Osteocyte (in vitro differentiated cells): ENCODE data around the gene SVEP1. TPM values are rescaled to one million over a fixed set of nuclear protein-coding genes. Genes with fewer than 3 reads are reported as not detected.

Experiments used
- DNase-seq: peaks from one replicate; pipeline ENCODE4 v3.0.0; 2021; ENCODE audit warnings: mixed read lengths; ENCODE audit not compliant: unreplicated experiment; ENCODE audit errors: extremely low spot score
- H3K27ac Mint-ChIP-seq: one replicate; pipeline ENCODE4 v1.8.0; 2021; ENCODE audit warnings: mild to moderate bottlenecking, mixed read lengths; ENCODE audit not compliant: unreplicated experiment
- H3K27me3 Mint-ChIP-seq: one replicate; pipeline ENCODE4 v1.8.0; 2021; ENCODE audit warnings: mixed read lengths; ENCODE audit not compliant: unreplicated experiment
- H3K36me3 Mint-ChIP-seq: one replicate; pipeline ENCODE4 v1.8.0; 2021; ENCODE audit warnings: mixed read lengths; ENCODE audit not compliant: unreplicated experiment
- H3K4me1 Mint-ChIP-seq: one replicate; pipeline ENCODE4 v1.8.0; 2021; ENCODE audit warnings: mixed read lengths; ENCODE audit not compliant: unreplicated experiment
- H3K4me3 Mint-ChIP-seq: one replicate; pipeline ENCODE4 v1.8.0; 2021; ENCODE audit warnings: mild to moderate bottlenecking, moderate library complexity, mixed read lengths; ENCODE audit not compliant: unreplicated experiment
- H3K9me3 Mint-ChIP-seq: one replicate; pipeline ENCODE4 v1.8.0; 2021; ENCODE audit warnings: mixed read lengths; ENCODE audit not compliant: unreplicated experiment
- total RNA-seq: library from RNA; stranded (reverse); gene quantifications from 2 replicates; pipeline ENCODE4 v1.2.1, GENCODE V29; 2021
- TF ChIP-seq, protein P1 (sequence below): fragments of 200-600 bp; sonication (generic); IDR thresholded peaks from 2 replicates; pipeline ENCODE4 v1.5.0; 2021; ENCODE audit warnings: antibody characterized with exemption, mild to moderate bottlenecking, moderate library complexity

Gene SVEP1
- total RNA-seq, 1 donor from 2014 or later: 3.1 TPM

DNA sequence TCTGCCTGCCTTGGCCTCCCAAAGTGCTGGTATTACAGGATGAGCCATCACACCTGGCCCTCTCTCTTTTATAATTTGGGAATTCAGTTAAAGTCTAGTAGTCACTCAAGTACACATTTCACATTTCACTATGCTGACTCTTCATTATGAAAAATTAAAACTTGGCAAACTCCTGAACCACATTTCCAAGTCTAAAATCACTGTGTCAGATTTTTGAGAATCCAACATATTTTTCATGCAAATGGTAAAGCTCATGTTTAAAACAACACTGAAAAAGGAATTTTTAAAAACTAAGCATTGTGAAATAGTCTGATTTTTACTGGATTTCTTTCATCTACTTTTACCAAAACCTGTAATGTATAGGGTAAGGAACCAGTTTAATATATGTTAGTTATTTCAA is 92.3 kb downstream of the SVEP1 start:
- TF ChIP-seq, protein P1, sequence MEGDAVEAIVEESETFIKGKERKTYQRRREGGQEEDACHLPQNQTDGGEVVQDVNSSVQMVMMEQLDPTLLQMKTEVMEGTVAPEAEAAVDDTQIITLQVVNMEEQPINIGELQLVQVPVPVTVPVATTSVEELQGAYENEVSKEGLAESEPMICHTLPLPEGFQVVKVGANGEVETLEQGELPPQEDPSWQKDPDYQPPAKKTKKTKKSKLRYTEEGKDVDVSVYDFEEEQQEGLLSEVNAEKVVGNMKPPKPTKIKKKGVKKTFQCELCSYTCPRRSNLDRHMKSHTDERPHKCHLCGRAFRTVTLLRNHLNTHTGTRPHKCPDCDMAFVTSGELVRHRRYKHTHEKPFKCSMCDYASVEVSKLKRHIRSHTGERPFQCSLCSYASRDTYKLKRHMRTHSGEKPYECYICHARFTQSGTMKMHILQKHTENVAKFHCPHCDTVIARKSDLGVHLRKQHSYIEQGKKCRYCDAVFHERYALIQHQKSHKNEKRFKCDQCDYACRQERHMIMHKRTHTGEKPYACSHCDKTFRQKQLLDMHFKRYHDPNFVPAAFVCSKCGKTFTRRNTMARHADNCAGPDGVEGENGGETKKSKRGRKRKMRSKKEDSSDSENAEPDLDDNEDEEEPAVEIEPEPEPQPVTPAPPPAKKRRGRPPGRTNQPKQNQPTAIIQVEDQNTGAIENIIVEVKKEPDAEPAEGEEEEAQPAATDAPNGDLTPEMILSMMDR: no peak

DNA sequence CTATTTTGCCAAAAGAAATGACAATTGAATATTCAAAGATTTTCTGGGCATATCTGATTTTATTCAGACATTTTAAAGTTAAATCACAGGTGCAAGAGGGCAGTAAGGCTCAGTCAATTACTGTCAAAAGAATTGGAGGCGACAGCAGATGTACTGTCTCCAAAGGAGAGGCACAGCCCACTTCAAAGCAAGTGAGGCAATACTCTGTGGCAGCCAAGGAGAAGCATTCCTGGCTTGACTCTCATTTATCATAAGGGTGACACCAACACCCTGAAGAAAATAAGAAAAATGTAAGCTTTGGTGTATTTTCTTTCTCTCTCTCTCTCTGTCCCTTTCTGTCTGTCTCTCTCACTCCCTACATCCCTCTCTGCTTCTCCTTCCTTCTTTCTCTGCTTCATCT is 93.3 kb downstream of the SVEP1 start:
- no peak for DNase-seq
- Mint-ChIP-seq H3K9me3 (peaks cover 7% of the 10 kb centered on the region), H3K27me3 (peaks cover 21% of the 10 kb centered on the region), H3K36me3 (no peaks in the 10 kb centered on the region), H3K27ac (no peak overlapping the region), H3K4me3 (no peak overlapping the region), H3K4me1 (no peaks in the 10 kb centered on the region)
- TF ChIP-seq, protein P1: no peak

More for the DNA sequence above, 92.3 kb downstream of the SVEP1 start:
- Mint-ChIP-seq H3K9me3 (peaks cover 7% of the 10 kb centered on the region), H3K36me3 (no peaks in the 10 kb centered on the region), H3K4me3 (no peak overlapping the region), H3K27ac (no peak overlapping the region), H3K4me1 (no peaks in the 10 kb centered on the region), H3K27me3 (peaks cover 25% of the 10 kb centered on the region)
- no peak for DNase-seq

DNA sequence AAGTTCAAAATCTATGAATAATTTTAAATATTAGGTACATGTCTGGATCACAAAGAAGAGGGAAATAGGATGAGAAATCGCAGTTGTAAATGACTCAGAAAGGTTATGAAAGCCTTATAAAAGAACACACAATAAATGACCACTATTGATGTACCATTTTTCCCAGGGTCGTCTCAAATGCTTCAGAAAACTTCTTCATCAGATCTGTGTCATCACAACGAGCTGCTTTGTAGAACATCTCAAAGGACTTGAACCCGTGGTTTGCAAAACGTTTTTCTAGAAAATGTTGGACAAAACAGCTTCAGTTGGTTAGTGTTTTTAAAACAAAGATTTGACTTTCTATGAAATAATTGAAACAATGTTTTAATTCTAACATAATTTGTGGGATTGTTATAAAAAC is 100.1 kb downstream of the SVEP1 start:
- TF ChIP-seq, protein P1: no peak
- peaks cover 1% of the 10 kb centered on the region for H3K9me3 Mint-ChIP-seq
- no peak overlapping the region for H3K4me3 Mint-ChIP-seq
- no peaks in the 10 kb centered on the region for H3K36me3 Mint-ChIP-seq
- peaks cover 2% of the 10 kb centered on the region for H3K27me3 Mint-ChIP-seq
- no peaks in the 10 kb centered on the region for H3K4me1 Mint-ChIP-seq
- DNase-seq: no peak
- no peak overlapping the region for H3K27ac Mint-ChIP-seq

DNA sequence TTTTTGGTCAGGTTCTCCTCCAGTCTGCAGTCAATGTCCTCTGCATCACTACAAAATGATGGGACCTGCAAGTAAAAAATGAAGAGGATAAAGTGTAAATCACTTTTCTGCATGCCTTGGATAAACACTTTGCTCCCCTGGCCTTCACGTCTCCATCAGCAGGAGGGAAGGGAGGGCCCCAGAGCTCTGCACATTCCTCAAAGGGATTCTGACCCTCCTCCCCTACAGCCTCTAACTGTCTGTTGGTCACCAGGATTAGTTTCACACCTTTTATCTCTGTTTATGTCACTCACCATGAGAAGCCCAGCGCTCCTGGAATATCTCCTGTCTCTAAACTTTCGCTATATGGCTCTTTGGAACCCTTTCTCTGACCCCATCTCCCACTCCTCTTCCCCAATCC is 103.3 kb downstream of the SVEP1 start:
- Mint-ChIP-seq H3K36me3 (no peaks in the 10 kb centered on the region), H3K27ac (no peak overlapping the region), H3K4me3 (no peak overlapping the region), H3K27me3 (no peaks in the 10 kb centered on the region), H3K4me1 (no peaks in the 10 kb centered on the region), H3K9me3 (no peaks in the 10 kb centered on the region)
- TF ChIP-seq, protein P1: no peak
- DNase-seq: no peak

DNA sequence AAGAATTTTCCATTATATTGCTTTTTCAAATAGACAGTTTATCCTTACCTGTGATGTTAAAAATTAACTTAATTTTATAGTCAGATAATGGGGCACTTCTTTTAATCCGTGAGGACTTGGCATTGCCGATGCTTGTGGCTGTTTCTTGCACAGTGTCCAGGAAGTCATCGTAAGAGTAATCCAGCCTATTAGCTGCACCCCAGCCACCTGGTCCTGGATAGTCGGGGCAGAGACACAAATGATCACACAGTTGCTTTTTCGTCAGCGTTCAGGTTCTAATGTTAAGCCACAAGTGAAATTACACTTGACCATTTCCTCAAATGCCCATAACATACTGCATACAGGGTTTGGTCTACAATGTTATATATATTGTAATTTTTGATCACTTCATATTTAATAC is 107.4 kb downstream of the SVEP1 start:
- TF ChIP-seq, protein P1: no peak
- H3K4me1 Mint-ChIP-seq: no peaks in the 10 kb centered on the region
- no peaks in the 10 kb centered on the region for H3K36me3 Mint-ChIP-seq
- no peak for DNase-seq
- H3K4me3 Mint-ChIP-seq: no peak overlapping the region
- no peaks in the 10 kb centered on the region for H3K9me3 Mint-ChIP-seq
- H3K27me3 Mint-ChIP-seq: no peaks in the 10 kb centered on the region
- no peak overlapping the region for H3K27ac Mint-ChIP-seq
